Glutamatergic neuron (in vitro differentiated cells): ENCODE measurements around the gene COBL. TPM values are rescaled to one million over a fixed set of nuclear protein-coding genes. Genes with fewer than 3 reads are reported as not detected.

ENCODE experiments used
- DNase-seq: peaks from one replicate; pipeline ENCODE4 v3.0.0; 2022
- H3K27ac Mint-ChIP-seq: one replicate; pipeline ENCODE4 v1.8.0; 2020; ENCODE audit warnings: mild to moderate bottlenecking, mixed read lengths, inconsistent platforms; ENCODE audit not compliant: unreplicated experiment
- H3K27me3 Mint-ChIP-seq: one replicate; pipeline ENCODE4 v1.8.0; 2020; ENCODE audit warnings: mild to moderate bottlenecking, moderate library complexity, mixed read lengths, inconsistent platforms; ENCODE audit not compliant: unreplicated experiment
- H3K36me3 Mint-ChIP-seq: one replicate; pipeline ENCODE4 v1.8.0; 2020; ENCODE audit warnings: mild to moderate bottlenecking, mixed read lengths, inconsistent platforms; ENCODE audit not compliant: unreplicated experiment
- H3K4me1 Mint-ChIP-seq: one replicate; pipeline ENCODE4 v1.8.0; 2020; ENCODE audit warnings: mild to moderate bottlenecking, low read depth, mixed read lengths, inconsistent platforms; ENCODE audit not compliant: unreplicated experiment
- H3K4me3 Mint-ChIP-seq: one replicate; pipeline ENCODE4 v1.8.0; 2020; ENCODE audit warnings: mild to moderate bottlenecking, mixed read lengths, inconsistent platforms; ENCODE audit not compliant: unreplicated experiment
- H3K9me3 Mint-ChIP-seq: one replicate; pipeline ENCODE4 v1.8.0; 2020; ENCODE audit warnings: mild to moderate bottlenecking, moderate library complexity, mixed read lengths, inconsistent platforms; ENCODE audit not compliant: unreplicated experiment
- CTCF ChIP-seq: fragments of 200-600 bp; sonication (generic); IDR thresholded peaks from one replicate; pipeline ENCODE4 v1.5.0; 2021; ENCODE audit not compliant: partially characterized antibody, unreplicated experiment
- total RNA-seq: library from RNA; stranded (reverse); fragmentation: NEBNext Ultra II Directional; extraction: Animal tissue kit (Norgen Biotek cat#: 25700); gene quantifications from one replicate; pipeline ENCODE4 v1.2.1, GENCODE V29; 2021; ENCODE audit not compliant: unreplicated experiment

COBL gene
- total RNA-seq, 1 donor from 2014 or later: 3.3 TPM

- Mint-ChIP-seq H3K27me3 (peaks cover 1% of the 10 kb centered on the region), H3K9me3 (peaks cover 2% of the 10 kb centered on the region), H3K27ac (no peak overlapping the region), H3K4me1 (peaks cover 4% of the 10 kb centered on the region), H3K36me3 (peaks cover 5% of the 10 kb centered on the region), H3K4me3 (no peak overlapping the region)
- TF ChIP-seq CTCF: peak; percentile 41
- DNase-seq: no peak
Observed at GRCh38 chr7:51141451-51142003, 175.1 kb downstream of the COBL start.

- no peak for DNase-seq
- H3K9me3 Mint-ChIP-seq: peaks cover 2% of the 10 kb centered on the region
- H3K36me3 Mint-ChIP-seq: no peaks in the 10 kb centered on the region
- no peak overlapping the region for H3K27ac Mint-ChIP-seq
- TF ChIP-seq CTCF: no peak
- H3K4me1 Mint-ChIP-seq: peaks cover 4% of the 10 kb centered on the region
- no peak overlapping the region for H3K4me3 Mint-ChIP-seq
- H3K27me3 Mint-ChIP-seq: peaks cover 1% of the 10 kb centered on the region
Observed at GRCh38 chr7:51140199-51141164, 176.1 kb downstream of the COBL start.

- TF ChIP-seq CTCF: no peak
- H3K27me3 Mint-ChIP-seq: peaks cover 1% of the 10 kb centered on the region
- no peaks in the 10 kb centered on the region for H3K36me3 Mint-ChIP-seq
- peaks cover 4% of the 10 kb centered on the region for H3K4me1 Mint-ChIP-seq
- no peak overlapping the region for H3K4me3 Mint-ChIP-seq
- H3K9me3 Mint-ChIP-seq: peaks cover 3% of the 10 kb centered on the region
- no peak for DNase-seq
- no peak overlapping the region for H3K27ac Mint-ChIP-seq
Observed at GRCh38 chr7:51139796-51140195, 176.8 kb downstream of the COBL start.

GRCh38 chr7:51138123-51139085, 178.2 kb downstream of the COBL start:
- Mint-ChIP-seq H3K36me3 (no peaks in the 10 kb centered on the region), H3K9me3 (peaks cover 3% of the 10 kb centered on the region), H3K27me3 (peaks cover 1% of the 10 kb centered on the region), H3K4me1 (peaks cover 4% of the 10 kb centered on the region), H3K4me3 (no peak overlapping the region), H3K27ac (no peak overlapping the region)
- no peak for TF ChIP-seq CTCF
- DNase-seq: no peak
